ENCODE measurements around the gene TTLL8. TPM values are rescaled to one million over a fixed set of nuclear protein-coding genes. Genes with fewer than 3 reads are reported as not detected.

The TTLL8 gene
- total RNA-seq, 1 donor from 2014 or later: not detected

DNA sequence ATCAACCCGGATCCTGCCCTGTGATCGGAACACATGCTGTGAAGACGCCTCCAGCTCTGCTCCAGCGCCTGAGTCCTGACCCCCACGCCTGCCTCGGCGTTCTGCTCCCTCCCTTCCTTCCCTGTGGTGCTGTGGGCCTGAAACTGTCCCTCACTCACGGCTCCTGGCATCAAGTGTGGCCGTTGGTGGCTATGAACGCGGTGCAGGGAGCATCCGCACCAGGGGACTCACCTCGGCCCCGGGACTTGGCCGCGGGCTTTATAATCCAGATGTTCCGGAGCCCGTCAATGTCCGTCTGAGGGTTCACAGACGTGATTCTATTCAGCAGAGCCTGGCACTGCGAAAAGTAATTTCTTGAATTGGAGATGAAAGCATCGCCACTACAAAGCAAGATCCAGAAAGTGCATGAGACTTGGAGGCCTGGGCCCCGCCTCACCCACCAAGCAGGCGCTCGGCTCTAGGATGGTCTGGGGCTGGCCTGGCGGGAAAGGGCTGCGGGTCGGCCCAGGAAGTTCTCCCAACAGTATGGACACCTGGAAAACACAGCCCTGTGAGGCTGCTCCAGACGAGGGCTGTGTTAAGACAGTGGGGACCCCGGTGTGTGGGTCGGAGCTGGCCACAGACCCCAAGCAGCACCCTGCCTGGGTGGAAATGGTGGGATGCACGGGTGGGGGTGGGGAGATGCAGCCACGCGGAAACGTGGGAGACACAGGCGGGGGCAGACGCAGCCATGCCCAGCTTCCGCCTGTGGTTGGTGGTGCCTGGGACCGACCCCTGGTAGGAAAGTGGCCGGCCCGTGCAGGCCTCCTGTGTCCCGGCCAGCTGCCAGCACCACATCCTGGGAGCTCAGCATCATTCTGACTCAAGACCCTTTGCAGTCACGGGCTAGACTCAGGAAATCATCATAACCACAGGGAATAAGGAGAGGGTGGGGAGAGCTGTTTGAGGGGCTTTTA lies 23.7 kb downstream of the TTLL8 start:
- Mint-ChIP-seq H3K27ac (no peak overlapping the region), H3K4me3 (no peak overlapping the region), H3K4me1 (peaks cover 3% of the 10 kb centered on the region), H3K27me3 (peaks cover 2% of the 10 kb centered on the region), H3K36me3 (ENCODE audit: low read depth) (no peaks in the 10 kb centered on the region), H3K9me3 (no peaks in the 10 kb centered on the region)
- intact Hi-C loops (cut with micrococcal nuclease): no loop called here
- no peak for DNase-seq

GRCh38 chr22:50032941-50033601 lies 25.0 kb downstream of the TTLL8 start:
- Mint-ChIP-seq H3K27ac (no peak overlapping the region), H3K36me3 (ENCODE audit: low read depth) (no peaks in the 10 kb centered on the region), H3K9me3 (no peaks in the 10 kb centered on the region), H3K27me3 (peaks cover 4% of the 10 kb centered on the region), H3K4me3 (no peak overlapping the region), H3K4me1 (peaks cover 5% of the 10 kb centered on the region)
- intact Hi-C loops (cut with micrococcal nuclease): no loop called here
- no peak for DNase-seq

DNA sequence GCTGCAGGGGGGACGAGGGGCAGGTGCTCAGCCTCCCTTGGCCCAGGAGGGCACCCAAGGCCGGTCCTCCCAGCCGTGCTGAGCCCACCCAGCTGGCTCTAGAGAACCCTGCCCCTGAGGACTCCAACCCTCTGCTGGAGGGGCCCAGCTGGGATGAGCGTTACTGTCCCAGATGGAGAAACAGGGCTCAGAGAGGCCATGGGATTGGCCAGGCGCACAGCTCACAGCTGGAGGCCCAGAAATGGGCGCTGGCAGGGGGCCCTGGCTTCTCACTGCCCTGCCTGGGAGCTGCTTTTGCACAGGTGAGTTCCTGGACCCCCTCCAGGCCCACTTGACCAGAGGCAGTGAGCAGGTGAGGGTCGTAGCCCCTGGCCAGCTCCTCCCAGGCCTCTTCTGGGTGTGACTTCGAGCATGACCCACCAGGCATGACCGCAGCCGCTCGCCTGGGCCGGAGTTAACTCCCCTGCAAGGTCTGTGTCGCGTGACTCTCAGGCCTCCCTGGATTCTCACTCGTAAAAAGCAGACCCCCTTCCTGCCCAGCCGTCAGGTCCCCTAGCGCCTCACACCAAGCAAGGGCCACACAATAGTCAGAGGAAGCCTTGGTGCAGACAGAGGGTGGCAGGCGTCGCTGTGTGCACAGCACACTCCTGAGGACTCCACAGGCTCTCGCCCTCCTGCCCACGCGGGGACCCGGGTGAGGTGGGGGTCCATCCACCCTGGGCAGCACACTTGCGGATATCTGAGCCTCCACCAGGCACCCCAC lies 25.8 kb downstream of the TTLL8 start:
- H3K27ac Mint-ChIP-seq: no peak overlapping the region
- H3K9me3 Mint-ChIP-seq: no peaks in the 10 kb centered on the region
- H3K36me3 Mint-ChIP-seq (ENCODE audit: low read depth): no peaks in the 10 kb centered on the region
- DNase-seq: no peak
- no peak overlapping the region for H3K4me3 Mint-ChIP-seq
- peaks cover 11% of the 10 kb centered on the region for H3K4me1 Mint-ChIP-seq
- intact Hi-C loops (cut with micrococcal nuclease): no loop called here
- peaks cover 6% of the 10 kb centered on the region for H3K27me3 Mint-ChIP-seq

DNA sequence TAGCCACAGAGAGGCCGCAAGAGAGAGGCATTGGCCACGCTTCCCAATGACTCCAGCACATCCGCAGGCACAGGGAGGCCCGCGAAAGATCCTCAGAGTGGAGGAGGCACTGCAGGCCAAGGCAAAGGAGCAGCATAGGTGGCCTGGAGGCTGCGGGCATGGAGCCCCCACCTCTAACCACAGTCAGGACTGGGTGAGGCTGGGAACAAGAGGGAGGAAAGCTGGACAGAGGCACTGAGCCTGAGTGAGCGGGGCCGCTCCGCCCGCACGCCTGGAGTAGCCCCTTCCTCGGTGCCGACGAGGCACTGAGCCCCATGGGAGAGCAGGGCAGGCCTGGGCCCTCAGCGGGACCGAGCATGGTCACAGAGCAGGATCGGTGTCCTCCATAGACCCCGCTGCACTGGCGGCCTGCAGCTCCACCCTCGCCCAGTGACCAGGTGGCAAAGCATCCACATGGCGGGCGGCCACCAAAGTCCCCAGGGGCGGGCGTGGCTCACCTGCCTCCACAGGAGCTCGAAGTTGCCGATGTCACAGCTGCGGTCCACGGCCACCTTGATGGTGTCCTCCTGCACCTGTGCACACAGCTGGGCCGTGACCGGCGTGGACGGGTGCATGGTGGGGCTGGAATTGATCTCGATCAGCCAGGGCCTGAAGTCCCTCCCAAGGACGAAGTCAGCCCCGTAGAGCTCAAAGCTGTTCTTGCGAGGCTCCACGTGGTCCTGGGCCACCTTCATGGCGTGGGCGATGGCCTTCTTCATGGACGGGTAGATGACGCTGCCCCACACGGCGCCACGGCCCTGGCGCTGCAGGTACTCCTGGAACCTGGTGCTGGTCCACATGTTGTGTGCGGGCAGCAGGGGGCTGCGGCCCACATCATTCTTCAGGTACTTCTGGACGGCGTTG lies 26.7 kb downstream of the TTLL8 start:
- H3K4me3 Mint-ChIP-seq: no peak overlapping the region
- no peaks in the 10 kb centered on the region for H3K9me3 Mint-ChIP-seq
- H3K4me1 Mint-ChIP-seq: peaks cover 11% of the 10 kb centered on the region

GRCh38 chr22:50030297-50031188 lies 27.6 kb downstream of the TTLL8 start:
- Mint-ChIP-seq H3K4me3 (no peak overlapping the region), H3K9me3 (no peaks in the 10 kb centered on the region), H3K27ac (no peak overlapping the region), H3K27me3 (peaks cover 6% of the 10 kb centered on the region), H3K4me1 (peaks cover 11% of the 10 kb centered on the region), H3K36me3 (ENCODE audit: low read depth) (no peaks in the 10 kb centered on the region)
- DNase-seq: peak; percentile 95
- intact Hi-C loops (cut with micrococcal nuclease): loop anchor here (1.0 to 2.0 kb wide), 3 partner anchors 37 to 264 kb away; no protein-coding TSS in a partner anchor

More for the DNA sequence above, 26.7 kb downstream of the TTLL8 start:
- DNase-seq: no peak
- no peak overlapping the region for H3K27ac Mint-ChIP-seq
- H3K36me3 Mint-ChIP-seq (ENCODE audit: low read depth): no peaks in the 10 kb centered on the region
- intact Hi-C loops (cut with micrococcal nuclease): loop anchor here (2.0 kb wide), 1 partner anchor 265 kb away; no protein-coding TSS in a partner anchor
- peaks cover 6% of the 10 kb centered on the region for H3K27me3 Mint-ChIP-seq

DNA sequence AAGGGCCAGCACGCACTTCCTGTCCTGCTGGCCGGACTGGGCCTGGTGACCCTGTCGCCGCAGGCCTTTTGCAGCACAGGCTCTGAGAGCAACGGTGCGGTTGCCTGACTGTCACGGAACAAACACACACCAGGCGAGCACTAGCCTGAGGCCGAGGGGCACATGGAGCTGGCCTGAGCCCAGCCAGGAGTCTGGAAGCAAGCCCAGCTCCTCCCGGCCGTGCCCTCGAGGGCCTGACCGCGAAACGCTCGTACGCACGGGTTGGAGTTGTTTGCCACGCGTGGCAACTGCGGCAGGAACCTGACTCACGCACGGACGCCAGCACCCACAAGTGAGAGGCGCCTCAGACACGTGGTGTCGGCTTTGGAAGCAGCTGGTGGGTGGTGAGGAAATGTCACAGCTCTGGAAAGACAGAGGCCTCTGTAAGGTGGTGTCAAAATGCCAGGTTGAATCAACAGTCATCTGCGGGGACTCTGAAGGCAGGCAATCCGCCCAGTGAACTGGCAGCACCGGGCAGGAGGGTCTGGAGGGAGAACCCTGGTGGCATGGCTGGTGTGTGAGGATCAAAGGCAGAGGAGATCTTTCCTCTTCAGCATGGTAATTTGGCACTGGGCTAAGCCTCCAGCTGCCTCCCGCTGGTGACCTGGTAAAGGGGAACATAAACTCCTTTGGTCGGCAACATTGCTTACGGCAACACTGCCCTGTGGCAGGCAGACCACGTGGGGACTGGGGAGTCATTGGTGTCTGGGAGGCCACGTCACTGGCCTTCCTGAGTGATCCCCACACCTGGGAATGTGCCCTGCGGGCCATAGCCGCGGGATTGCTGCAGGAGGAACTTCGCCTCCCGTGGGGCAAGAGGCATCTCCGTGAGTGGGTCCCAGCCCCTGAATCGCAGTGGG lies 30.2 kb downstream of the TTLL8 start:
- H3K27ac Mint-ChIP-seq: peak overlapping the region; percentile 62
- H3K4me1 Mint-ChIP-seq: peaks cover 14% of the 10 kb centered on the region
- H3K27me3 Mint-ChIP-seq: peaks cover 9% of the 10 kb centered on the region
- no peak for DNase-seq
- H3K9me3 Mint-ChIP-seq: no peaks in the 10 kb centered on the region
- peak overlapping the region; percentile 30 for H3K4me3 Mint-ChIP-seq
- intact Hi-C loops (cut with micrococcal nuclease): no loop called here
- no peaks in the 10 kb centered on the region for H3K36me3 Mint-ChIP-seq (ENCODE audit: low read depth)

GRCh38 chr22:50025993-50026392 lies 32.1 kb downstream of the TTLL8 start:
- Mint-ChIP-seq H3K36me3 (ENCODE audit: low read depth) (no peaks in the 10 kb centered on the region), H3K4me3 (no peak overlapping the region), H3K27me3 (peaks cover 9% of the 10 kb centered on the region), H3K9me3 (no peaks in the 10 kb centered on the region), H3K27ac (no peak overlapping the region), H3K4me1 (peaks cover 14% of the 10 kb centered on the region)
- intact Hi-C loops (cut with micrococcal nuclease): no loop called here
- no peak for DNase-seq

DNA sequence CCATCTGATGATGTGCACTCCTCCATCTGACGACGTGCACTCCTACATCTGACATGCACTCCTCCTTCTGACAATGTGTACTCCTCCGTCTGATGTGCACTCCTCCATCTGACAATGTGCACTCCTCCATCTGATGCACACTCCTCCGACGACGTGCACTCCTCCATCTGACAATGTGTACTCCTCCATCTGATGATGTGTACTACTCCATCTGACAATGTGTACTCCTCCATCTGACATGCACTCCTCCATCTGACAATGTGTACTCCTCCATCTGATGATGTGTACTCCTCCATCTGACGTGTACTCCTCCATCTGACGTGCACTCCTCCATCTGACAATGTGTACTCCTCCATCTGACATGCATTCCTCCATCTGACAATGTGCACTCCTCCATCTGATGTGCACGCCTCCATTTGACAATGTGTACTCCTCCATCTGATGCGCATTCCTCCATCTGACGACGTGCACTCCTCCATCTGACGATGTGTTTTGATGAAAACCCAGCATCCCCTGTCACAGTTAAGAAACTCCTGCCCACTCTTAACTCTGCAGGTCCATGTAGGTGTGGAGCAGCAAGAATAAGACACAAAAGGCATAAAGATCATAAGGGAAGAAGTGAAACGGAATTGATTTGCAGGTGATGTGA lies 35.8 kb downstream of the TTLL8 start:
- Mint-ChIP-seq H3K4me1 (peaks cover 24% of the 10 kb centered on the region), H3K36me3 (ENCODE audit: low read depth) (no peaks in the 10 kb centered on the region), H3K4me3 (no peak overlapping the region), H3K27ac (no peak overlapping the region), H3K9me3 (no peaks in the 10 kb centered on the region), H3K27me3 (peaks cover 5% of the 10 kb centered on the region)
- intact Hi-C loops (cut with micrococcal nuclease): no loop called here
- DNase-seq: no peak

DNA sequence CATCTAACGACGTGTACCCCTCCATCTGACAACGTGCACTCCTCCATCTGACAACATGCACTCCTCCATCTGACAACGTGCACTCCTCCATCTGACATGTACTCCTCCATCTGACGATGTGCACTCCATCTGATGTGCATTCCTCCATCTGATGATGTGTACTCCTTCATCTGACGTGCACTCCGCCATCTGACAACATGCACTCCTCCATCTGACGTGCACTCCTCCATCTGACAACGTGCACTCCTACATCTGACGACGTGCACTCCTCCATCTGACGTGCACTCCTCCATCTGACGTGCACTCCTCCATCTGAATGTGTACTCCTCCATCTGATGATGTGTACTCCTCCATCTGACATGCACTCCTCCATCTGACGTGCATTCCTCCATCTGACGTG lies 37.5 kb downstream of the TTLL8 start:
- intact Hi-C loops (cut with micrococcal nuclease): no loop called here
- Mint-ChIP-seq H3K36me3 (ENCODE audit: low read depth) (no peaks in the 10 kb centered on the region), H3K4me3 (no peak overlapping the region), H3K27me3 (peaks cover 6% of the 10 kb centered on the region), H3K4me1 (peaks cover 28% of the 10 kb centered on the region), H3K9me3 (no peaks in the 10 kb centered on the region), H3K27ac (no peak overlapping the region)
- DNase-seq: no peak

DNA sequence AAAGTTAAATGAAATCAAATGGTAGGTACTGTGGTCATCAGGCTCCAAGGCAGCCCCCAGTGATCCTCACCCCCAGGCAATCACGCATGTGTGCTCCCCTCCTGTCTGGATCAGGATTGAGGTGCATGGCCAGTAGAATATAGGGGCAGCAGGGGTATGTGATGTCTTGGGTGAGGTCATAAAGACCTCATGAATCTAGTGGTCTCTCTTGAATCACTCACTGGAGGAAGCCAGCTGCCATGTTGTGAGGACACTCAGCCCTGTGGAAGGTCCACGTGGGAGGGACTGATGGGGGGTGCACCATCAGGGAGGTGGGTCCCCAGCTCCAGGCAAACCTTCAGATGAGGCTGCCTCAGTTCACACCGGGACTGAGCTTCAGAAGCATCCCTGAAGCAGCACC lies 38.8 kb downstream of the TTLL8 start:
- intact Hi-C loops (cut with micrococcal nuclease): loop anchor here (1.0 to 5.0 kb wide), 3 partner anchors 43 to 87 kb away; no protein-coding TSS in a partner anchor
- no peaks in the 10 kb centered on the region for H3K36me3 Mint-ChIP-seq (ENCODE audit: low read depth)
- H3K27ac Mint-ChIP-seq: peak overlapping the region; percentile 75

GRCh38 chr22:50018608-50019285 lies 39.4 kb downstream of the TTLL8 start:
- H3K27me3 Mint-ChIP-seq: peaks cover 6% of the 10 kb centered on the region
- peak overlapping the region; percentile 81 for H3K27ac Mint-ChIP-seq
- no peaks in the 10 kb centered on the region for H3K36me3 Mint-ChIP-seq (ENCODE audit: low read depth)
- intact Hi-C loops (cut with micrococcal nuclease): loop anchor here (1.0 to 5.0 kb wide), 3 partner anchors 42 to 86 kb away; no protein-coding TSS in a partner anchor
- peaks cover 25% of the 10 kb centered on the region for H3K4me1 Mint-ChIP-seq
- H3K4me3 Mint-ChIP-seq: peak overlapping the region; percentile 10
- DNase-seq: no peak
- no peaks in the 10 kb centered on the region for H3K9me3 Mint-ChIP-seq

More for the DNA sequence above, 38.8 kb downstream of the TTLL8 start:
- Mint-ChIP-seq H3K27me3 (peaks cover 4% of the 10 kb centered on the region), H3K9me3 (no peaks in the 10 kb centered on the region), H3K4me1 (peaks cover 25% of the 10 kb centered on the region), H3K4me3 (peak overlapping the region; percentile 10)
- no peak for DNase-seq

Data from activated CD4-positive, alpha-beta T cell treated with anti-CD3 and anti-CD28 coated beads, Interleukin-2, amount 10 ng/mL, durations not matched to agents 24 days and 14 days (primary cell).